HT1080 (cell line): ENCODE data around the gene GORAB. TPM values are rescaled to one million over a fixed set of nuclear protein-coding genes. Genes with fewer than 3 reads are reported as not detected.

Source experiments
- DNase-seq: peaks from one replicate; pipeline ENCODE4 v3.0.0-alpha.2; 2015; ENCODE audit warnings: low read depth
- total RNA-seq: library from RNA; depleted of rRNA; stranded (reverse); fragments of >200 nt; shearing (Covaris generic); gene quantifications from 2 replicates; pipeline ENCODE4 v1.2.3, GENCODE V29; 2014; rRNA removed

GORAB gene
- total RNA-seq, 1 experiment from 2014 or later: 7.1 TPM

GRCh38 chr1:170590921-170591705 is 59.1 kb downstream of the GORAB start:
- DNase-seq: no peak

GRCh38 chr1:170592591-170593111 is 60.7 kb downstream of the GORAB start:
- no peak for DNase-seq

GRCh38 chr1:170593173-170594011 is 61.4 kb downstream of the GORAB start:
- DNase-seq: no peak

- DNase-seq: no peak
Measured at GRCh38 chr1:170594066-170594626, 62.2 kb downstream of the GORAB start.

- DNase-seq: no peak
Measured at GRCh38 chr1:170596701-170597100, 64.7 kb downstream of the GORAB start.

GRCh38 chr1:170598618-170599017 is 66.7 kb downstream of the GORAB start:
- DNase-seq: no peak

- no peak for DNase-seq
Measured at GRCh38 chr1:170599033-170599432, 67.1 kb downstream of the GORAB start.

- DNase-seq: no peak
Measured at GRCh38 chr1:170601866-170602265, 69.9 kb downstream of the GORAB start.

Other genes starting within 250 kb of the GORAB start
- gene PRRX1, start 132.0 kb downstream of the GORAB start, total RNA-seq: not detected in 2 replicates